ENCODE measurements around the gene HLA-DQA1. TPM values are rescaled to one million over a fixed set of nuclear protein-coding genes. Genes with fewer than 3 reads are reported as not detected.
"Not testable (repeated sequence)": the region's sequence is repeated elsewhere in the genome, so short reads cannot be mapped to it uniquely, and the experiment has no call there.

Gene HLA-DQA1
- polyA plus RNA-seq, 12 donors, result 0.62 to 13.8 (median 2.9) TPM; not detected in 2

- no peak for DNase-seq
Measured at GRCh38 chr6:32658268-32658897, 21.2 kb downstream of the HLA-DQA1 start.

- DNase-seq, result no peak
Measured at GRCh38 chr6:32659856-32660595, 22.8 kb downstream of the HLA-DQA1 start.

- DNase-seq, result no peak
Measured at GRCh38 chr6:32662099-32662498, 24.9 kb downstream of the HLA-DQA1 start.

GRCh38 chr6:32662836-32663235 is 25.6 kb downstream of the HLA-DQA1 start:
- no peak for DNase-seq

- no peak for DNase-seq
Measured at GRCh38 chr6:32664354-32664753, 27.1 kb downstream of the HLA-DQA1 start.

- DNase-seq, result peak; percentile 15
Measured at GRCh38 chr6:32664827-32665362, 27.7 kb downstream of the HLA-DQA1 start.

- no peak for DNase-seq
Measured at GRCh38 chr6:32665661-32666060, 28.5 kb downstream of the HLA-DQA1 start.

- DNase-seq, result peak; percentile 15
Measured at GRCh38 chr6:32666420-32667300, 29.5 kb downstream of the HLA-DQA1 start, which contains the start of gene HLA-DQB1. Gene HLA-DQB1 (minus strand): TSS chr6:32666657. CDS start chr6:32666607, 50 bp downstream.

- DNase-seq, result peak; percentile 14
Measured at GRCh38 chr6:32668226-32668747, 31.1 kb downstream of the HLA-DQA1 start.

- no peak for DNase-seq
Measured at GRCh38 chr6:32669240-32669639, 32.0 kb downstream of the HLA-DQA1 start.

- DNase-seq, result no peak
Measured at GRCh38 chr6:32669893-32670292, 32.7 kb downstream of the HLA-DQA1 start.

- not testable (repeated sequence) for DNase-seq
Measured at GRCh38 chr6:32671908-32672307, 34.7 kb downstream of the HLA-DQA1 start.

- not testable (repeated sequence) for DNase-seq
Measured at GRCh38 chr6:32674123-32674522, 36.9 kb downstream of the HLA-DQA1 start.

- no peak for DNase-seq
Measured at GRCh38 chr6:32679492-32679891, 42.3 kb downstream of the HLA-DQA1 start.

GRCh38 chr6:32680055-32680454 is 42.8 kb downstream of the HLA-DQA1 start:
- DNase-seq, result no peak

- no peak for DNase-seq
Measured at GRCh38 chr6:32684246-32684645, 47.0 kb downstream of the HLA-DQA1 start.

GRCh38 chr6:32685603-32686002 is 48.4 kb downstream of the HLA-DQA1 start:
- no peak for DNase-seq

GRCh38 chr6:32689531-32690501 is 52.6 kb downstream of the HLA-DQA1 start:
- no peak for DNase-seq

- no peak for DNase-seq
Measured at GRCh38 chr6:32692019-32692418, 54.8 kb downstream of the HLA-DQA1 start.
